T-helper 1 cell (primary cell): ENCODE data around the gene OR13A1.
"Not testable (repeated sequence)": the region's sequence is repeated elsewhere in the genome, so short reads cannot be mapped to it uniquely, and the experiment has no call there.

Experiments used
- DNase-seq, 5 donors: peaks; one replicate each; pipeline ENCODE4 v3.0.0-alpha.2; 2012 to 2020

Gene OR13A1

GRCh38 chr10:45280113-45280760 is 35.2 kb downstream of the OR13A1 start:
- no peak for DNase-seq

GRCh38 chr10:45279682-45280081 is 35.7 kb downstream of the OR13A1 start:
- no peak for DNase-seq

- DNase-seq: no peak
These were observed 36.4 kb downstream of the OR13A1 start for GRCh38 chr10:45278860-45279498.

- not testable (repeated sequence) for DNase-seq
These were observed 39.3 kb downstream of the OR13A1 start for GRCh38 chr10:45276146-45276545.

- DNase-seq: no peak
These were observed 41.0 kb downstream of the OR13A1 start for GRCh38 chr10:45274364-45274763.

- not testable (repeated sequence) for DNase-seq
These were observed 47.6 kb downstream of the OR13A1 start for GRCh38 chr10:45267777-45268176.

- no peak for DNase-seq
These were observed 49.4 kb downstream of the OR13A1 start for GRCh38 chr10:45265996-45266395.

- DNase-seq: no peak
These were observed 53.5 kb downstream of the OR13A1 start for GRCh38 chr10:45261946-45262345.

- no peak for DNase-seq
These were observed 54.1 kb downstream of the OR13A1 start for GRCh38 chr10:45261243-45261775.

GRCh38 chr10:45260635-45261034 is 54.8 kb downstream of the OR13A1 start:
- not testable (repeated sequence) for DNase-seq

GRCh38 chr10:45259786-45260495 is 55.5 kb downstream of the OR13A1 start:
- DNase-seq: not testable (repeated sequence)

GRCh38 chr10:45257600-45257999 is 57.8 kb downstream of the OR13A1 start:
- no peak for DNase-seq

- DNase-seq: no peak
These were observed 59.2 kb downstream of the OR13A1 start for GRCh38 chr10:45256246-45256645.

GRCh38 chr10:45255706-45256105 is 59.7 kb downstream of the OR13A1 start:
- no peak for DNase-seq

- DNase-seq: no peak
These were observed 60.5 kb downstream of the OR13A1 start for GRCh38 chr10:45254892-45255291.

GRCh38 chr10:45253183-45253914 is 62.1 kb downstream of the OR13A1 start:
- DNase-seq: no peak
